NCI-H526 (cell line): Measurements from ENCODE around the gene UBAP1L.
"Not testable (repeated sequence)": the region's sequence is repeated elsewhere in the genome, so short reads cannot be mapped to it uniquely, and the experiment has no call there.

ENCODE experiments used
- DNase-seq, 2 experiments: peaks; one replicate each; lab custom pipeline; 2025; lab: John Stamatoyannopoulos, UW

The UBAP1L gene

GRCh38 chr15:65115086-65115485 lies at the start of gene UBAP1L:
UBAP1L (minus strand) TSS chr15:65115200; CDS start chr15:65106215, 8,985 bp downstream.
- no peak for DNase-seq

GRCh38 chr15:65164139-65164538 lies 49.1 kb upstream of the UBAP1L start:
- no peak for DNase-seq

GRCh38 chr15:65163041-65163440 lies 48.0 kb upstream of the UBAP1L start:
- no peak for DNase-seq

GRCh38 chr15:65156692-65157091 lies 41.7 kb upstream of the UBAP1L start:
- DNase-seq: no peak

- DNase-seq: no peak
These were observed 39.7 kb upstream of the UBAP1L start for GRCh38 chr15:65154720-65155119.

GRCh38 chr15:65147902-65148301 lies 32.9 kb upstream of the UBAP1L start:
- DNase-seq: no peak

- DNase-seq: no peak
These were observed 31.4 kb upstream of the UBAP1L start for GRCh38 chr15:65146438-65146837.

GRCh38 chr15:65138631-65139030 lies 23.6 kb upstream of the UBAP1L start:
- not testable (repeated sequence) for DNase-seq

GRCh38 chr15:65137893-65138292 lies 22.9 kb upstream of the UBAP1L start:
- DNase-seq: not testable (repeated sequence)

GRCh38 chr15:65137089-65137488 lies 22.1 kb upstream of the UBAP1L start:
- DNase-seq: not testable (repeated sequence)

- no peak for DNase-seq
These were observed 19.5 kb upstream of the UBAP1L start for GRCh38 chr15:65134538-65134937.

GRCh38 chr15:65133548-65134200 lies 18.7 kb upstream of the UBAP1L start, which contains the start of gene PDCD7:
PDCD7 (minus strand) TSS chr15:65133808; CDS start chr15:65133781, 27 bp downstream.
- DNase-seq: peak; percentile 86 to 94

GRCh38 chr15:65132878-65133547 lies 18.0 kb upstream of the UBAP1L start:
- peak in 1 of 2 experiments; percentile 59 for DNase-seq

- DNase-seq: peak in 1 of 2 experiments; percentile 20
These were observed 15.9 kb upstream of the UBAP1L start for GRCh38 chr15:65130941-65131340.

GRCh38 chr15:65115542-65115941 lies 542 bp upstream of the UBAP1L start:
- no peak for DNase-seq

- DNase-seq: no peak
These were observed 4.2 kb downstream of the UBAP1L start for GRCh38 chr15:65110676-65111292.

- DNase-seq: no peak
These were observed 8.9 kb downstream of the UBAP1L start for GRCh38 chr15:65106011-65106590.

- DNase-seq: no peak
These were observed 10.0 kb downstream of the UBAP1L start for GRCh38 chr15:65105038-65105437.

- DNase-seq: no peak
These were observed 12.1 kb downstream of the UBAP1L start for GRCh38 chr15:65102912-65103311.

GRCh38 chr15:65101891-65102708 lies 12.9 kb downstream of the UBAP1L start:
- DNase-seq: no peak

- DNase-seq: peak; percentile 39 to 71
These were observed 13.5 kb downstream of the UBAP1L start for GRCh38 chr15:65101411-65101890.

GRCh38 chr15:65100442-65100841 lies 14.6 kb downstream of the UBAP1L start:
- DNase-seq: no peak
